ENCODE measurements around the gene PRDM16. TPM values are rescaled to one million over a fixed set of nuclear protein-coding genes. Genes with fewer than 3 reads are reported as not detected.

The PRDM16 gene
- total and polyA plus RNA-seq, 2 of the 8 experiments (the other 6 are each of a cell fraction or from before 2014, with no cell fraction given), result 0.39 to 0.43 TPM

GRCh38 chr1:3422638-3423037, 353.6 kb downstream of the PRDM16 start (continued):
- TF ChIP-seq CHD7 (IDR thresholded peaks at IDR 0.05; ENCODE audit: insufficient replicate concordance, low read length), result no peak
- no peak for TF ChIP-seq TAF1 (IDR thresholded peaks at IDR 0.05; ENCODE audit: low read depth, low read length)
- no peak for TF ChIP-seq EZH2 (IDR thresholded peaks at IDR 0.05; ENCODE audit: low read depth, low read length, severe bottlenecking)
- TF ChIP-seq MAX (IDR thresholded peaks at IDR 0.05), result no peak
- no peak for TF ChIP-seq HDAC2 (IDR thresholded peaks at IDR 0.05; ENCODE audit: borderline replicate concordance in 1 of 2, low read depth in 2 of 2, low read length in 2 of 2)
- TF ChIP-seq NRF1 (IDR thresholded peaks at IDR 0.05; ENCODE audit: low read depth, low read length), result no peak
- no peak for TF ChIP-seq TBP (IDR thresholded peaks at IDR 0.05; ENCODE audit: low read depth, low read length)

All from H1 (cell line).